GM19193 (cell line): ENCODE data around the gene XYLT1.

Experiments used
- POLR2A ChIP-seq: IDR thresholded peaks from 4 replicates; pipeline ENCODE4 v1.6.1; 2011; ENCODE audit not compliant: insufficient read depth, insufficient read length; ENCODE audit errors: extremely low read depth

The XYLT1 gene

GRCh38 chr16:17266608-17267313, 204.0 kb downstream of the XYLT1 start:
- no peak for TF ChIP-seq POLR2A

GRCh38 chr16:17265154-17265553, 205.6 kb downstream of the XYLT1 start:
- no peak for TF ChIP-seq POLR2A

- TF ChIP-seq POLR2A = no peak
Measured at GRCh38 chr16:17261197-17261858, 209.4 kb downstream of the XYLT1 start.

- no peak for TF ChIP-seq POLR2A
Measured at GRCh38 chr16:17260276-17260849, 210.4 kb downstream of the XYLT1 start.

GRCh38 chr16:17259751-17260270, 210.9 kb downstream of the XYLT1 start:
- no peak for TF ChIP-seq POLR2A

GRCh38 chr16:17258848-17259713, 211.7 kb downstream of the XYLT1 start:
- no peak for TF ChIP-seq POLR2A

- TF ChIP-seq POLR2A = no peak
Measured at GRCh38 chr16:17258077-17258599, 212.6 kb downstream of the XYLT1 start.

GRCh38 chr16:17257426-17258023, 213.2 kb downstream of the XYLT1 start:
- no peak for TF ChIP-seq POLR2A

- TF ChIP-seq POLR2A = no peak
Measured at GRCh38 chr16:17252701-17253100, 218.1 kb downstream of the XYLT1 start.

GRCh38 chr16:17252064-17252463, 218.7 kb downstream of the XYLT1 start:
- no peak for TF ChIP-seq POLR2A

- TF ChIP-seq POLR2A = no peak
Measured at GRCh38 chr16:17251496-17251895, 219.3 kb downstream of the XYLT1 start.

GRCh38 chr16:17246974-17247732, 223.6 kb downstream of the XYLT1 start:
- no peak for TF ChIP-seq POLR2A

GRCh38 chr16:17246268-17246885, 224.4 kb downstream of the XYLT1 start:
- TF ChIP-seq POLR2A = no peak
